HFFc6 (cell line): ENCODE measurements around the gene LRRC26. TPM values are rescaled to one million over a fixed set of nuclear protein-coding genes. Genes with fewer than 3 reads are reported as not detected.

ENCODE experiments used
- DNase-seq: peaks from one replicate; pipeline ENCODE4 v3.0.0-alpha.2; 2018
- H3K27ac Mint-ChIP-seq: 2 replicates; pipeline ENCODE4 v1.8.0; 2020; ENCODE audit warnings: mild to moderate bottlenecking, mixed read lengths
- H3K27me3 Mint-ChIP-seq: 2 replicates; pipeline ENCODE4 v1.8.0; 2021; ENCODE audit warnings: mild to moderate bottlenecking, moderate library complexity, mixed read lengths; ENCODE audit not compliant: insufficient read depth
- H3K36me3 Mint-ChIP-seq: 2 replicates; pipeline ENCODE4 v1.8.0; 2021; ENCODE audit warnings: low read depth, mixed read lengths
- H3K4me1 Mint-ChIP-seq: 2 replicates; pipeline ENCODE4 v1.8.0; 2020; ENCODE audit warnings: low read depth, mixed read lengths
- H3K4me3 Mint-ChIP-seq: 2 replicates; pipeline ENCODE4 v1.8.0; 2020; ENCODE audit warnings: mild to moderate bottlenecking, moderate library complexity, mixed read lengths
- H3K9me3 Mint-ChIP-seq: 2 replicates; pipeline ENCODE4 v1.8.0; 2020; ENCODE audit warnings: mild to moderate bottlenecking, mixed read lengths
- CTCF ChIP-seq: fragments of 200-600 bp; sonication (generic); IDR thresholded peaks from 2 replicates; pipeline ENCODE4 v1.5.0; 2021; ENCODE audit warnings: antibody characterized with exemption, mild to moderate bottlenecking
- total RNA-seq, 6 experiments: library from RNA; stranded (reverse); fragmentation: NEBNext Ultra II Directional; extraction: Animal tissue kit (Norgen Biotek cat#: 25700); gene quantifications; 2 replicates in 1 of 6; 3 replicates in 5 of 6; pipeline ENCODE4 v1.2.3, GENCODE V29; 2021

The LRRC26 gene
- total RNA-seq, 6 experiments from 2014 or later: not detected

- Mint-ChIP-seq H3K27me3 (peaks cover 2% of the 10 kb centered on the region; the same call in 1 of the 2 replicates), H3K27ac (no peak overlapping the region), H3K4me1 (peaks cover 11% of the 10 kb centered on the region), H3K9me3 (no peaks in the 10 kb centered on the region), H3K36me3 (no peaks in the 10 kb centered on the region), H3K4me3 (no peak overlapping the region)
- no peak for DNase-seq
- TF ChIP-seq CTCF: peak; percentile 53; the same call in 1 of the 2 replicates
Observed at GRCh38 chr9:137175345-137175961, 5.6 kb upstream of the LRRC26 start.

GRCh38 chr9:137174722-137175293 lies 5.0 kb upstream of the LRRC26 start:
- TF ChIP-seq CTCF: no peak
- DNase-seq: no peak
- no peak overlapping the region for H3K27ac Mint-ChIP-seq
- H3K4me3 Mint-ChIP-seq: no peak overlapping the region
- peaks cover 5% of the 10 kb centered on the region for H3K27me3 Mint-ChIP-seq
- no peaks in the 10 kb centered on the region for H3K36me3 Mint-ChIP-seq
- H3K4me1 Mint-ChIP-seq: peaks cover 11% of the 10 kb centered on the region
- H3K9me3 Mint-ChIP-seq: no peaks in the 10 kb centered on the region

- Mint-ChIP-seq H3K27me3 (peaks cover 5% of the 10 kb centered on the region), H3K36me3 (no peaks in the 10 kb centered on the region), H3K4me3 (no peak overlapping the region), H3K27ac (no peak overlapping the region), H3K4me1 (peaks cover 7% of the 10 kb centered on the region), H3K9me3 (no peaks in the 10 kb centered on the region)
- no peak for DNase-seq
- TF ChIP-seq CTCF: no peak
Observed at GRCh38 chr9:137173796-137174664, 4.2 kb upstream of the LRRC26 start.

GRCh38 chr9:137172901-137173795 lies 3.3 kb upstream of the LRRC26 start:
- no peak for TF ChIP-seq CTCF
- H3K4me3 Mint-ChIP-seq: no peak overlapping the region
- no peak for DNase-seq
- H3K27ac Mint-ChIP-seq: no peak overlapping the region
- peaks cover 7% of the 10 kb centered on the region for H3K27me3 Mint-ChIP-seq
- no peaks in the 10 kb centered on the region for H3K9me3 Mint-ChIP-seq
- no peaks in the 10 kb centered on the region for H3K36me3 Mint-ChIP-seq
- peaks cover 2% of the 10 kb centered on the region; the same call in 1 of the 2 replicates for H3K4me1 Mint-ChIP-seq
